CD14-positive monocyte (primary cell): Measurements from ENCODE around the gene DOHH. TPM values are rescaled to one million over a fixed set of nuclear protein-coding genes. Genes with fewer than 3 reads are reported as not detected.

ENCODE experiments used
- DNase-seq, 3 donors: peaks; one replicate each; pipeline ENCODE4 v3.0.0-alpha.2; 2011 to 2022
- H2AFZ ChIP-seq: 2 replicates; pipeline ENCODE4 v1.6.0; 2012; ENCODE audit warnings: mild to moderate bottlenecking, low read depth, low read length, inconsistent platforms; ENCODE audit not compliant: insufficient read depth, poor library complexity, severe bottlenecking
- H3K27ac ChIP-seq, 2 donors: 1 replicate in 1 of 2; 2 replicates in 1 of 2; pipeline ENCODE4 v1.5.1; 2012 to 2013; ENCODE audit warnings: low read length in 2 of 2, control low read depth in 1 of 2, inconsistent platforms in 1 of 2, low read depth in 1 of 2, mild to moderate bottlenecking in 1 of 2
- H3K27me3 ChIP-seq, 2 donors: one replicate each; pipeline versions ENCODE4 v1.6.0 to v1.6.1; 2011 to 2013; ENCODE audit warnings: low read length in 2 of 2; ENCODE audit not compliant: control insufficient read depth in 2 of 2, insufficient read depth in 2 of 2
- H3K36me3 ChIP-seq, 2 donors: replicated peaks in 1 of 2; 1 replicate in 1 of 2; 2 replicates in 1 of 2; pipeline versions ENCODE4 v1.5.1 to v1.6.1; 2012 to 2013; ENCODE audit warnings: low read length in 2 of 2, control low read depth in 1 of 2, inconsistent platforms in 1 of 2, mild to moderate bottlenecking in 1 of 2; ENCODE audit not compliant: insufficient read depth in 2 of 2, control insufficient read depth in 1 of 2
- H3K4me1 ChIP-seq, 2 donors: 1 replicate in 1 of 2; 2 replicates in 1 of 2; pipeline versions ENCODE4 v1.5.1 to v1.6.1; 2012 to 2013; ENCODE audit warnings: low read length in 2 of 2, control low read depth in 1 of 2, inconsistent platforms in 1 of 2, mild to moderate bottlenecking in 1 of 2, moderate library complexity in 1 of 2; ENCODE audit not compliant: insufficient read depth in 2 of 2, control insufficient read depth in 1 of 2
- H3K4me2 ChIP-seq: replicated peaks from 2 replicates; pipeline ENCODE3; 2012; ENCODE audit warnings: low read length, moderate library complexity, mild to moderate bottlenecking; ENCODE audit not compliant: poor library complexity, severe bottlenecking; ENCODE audit errors: extremely low read depth
- H3K4me3 ChIP-seq, 3 experiments: fragments of 200-600 bp in 1 of 3; sonication (generic) in 1 of 3; replicated peaks in 1 of 3; 1 replicate in 2 of 3; 2 replicates in 1 of 3; pipeline ENCODE4 v1.5.1; 2011 to 2013; ENCODE audit warnings: low read length in 3 of 3, mild to moderate bottlenecking in 3 of 3, control low read depth in 2 of 3, low read depth in 2 of 3, inconsistent platforms in 1 of 3, moderate library complexity in 1 of 3
- H3K79me2 ChIP-seq: 2 replicates; pipeline ENCODE4 v1.6.0; 2012; ENCODE audit warnings: mild to moderate bottlenecking, control low read depth, inconsistent platforms, low read length, moderate library complexity; ENCODE audit not compliant: insufficient read depth
- H3K9ac ChIP-seq: 2 replicates; pipeline ENCODE4 v1.6.0; 2017; ENCODE audit warnings: low read length, mild to moderate bottlenecking; ENCODE audit not compliant: insufficient read depth, poor library complexity, severe bottlenecking
- H3K9me3 ChIP-seq, 2 donors: replicated peaks in 1 of 2; 1 replicate in 1 of 2; 2 replicates in 1 of 2; pipeline versions ENCODE4 v1.5.1 to v1.6.1; 2012 to 2013; ENCODE audit warnings: low read length in 2 of 2, control low read depth in 1 of 2; ENCODE audit not compliant: control insufficient read depth in 1 of 2, insufficient read depth in 1 of 2
- H4K20me1 ChIP-seq: 2 replicates; pipeline ENCODE4 v1.6.0; 2012; ENCODE audit warnings: mild to moderate bottlenecking, low read length, control low read depth, moderate library complexity; ENCODE audit not compliant: insufficient read depth
- H3K27ac Mint-ChIP-seq, 7 donors: one replicate each; pipeline ENCODE4 v1.8.0; 2020; ENCODE audit warnings: mild to moderate bottlenecking in 7 of 7, mixed read lengths in 7 of 7, moderate library complexity in 6 of 7, inconsistent platforms in 2 of 7
- H3K27me3 Mint-ChIP-seq, 3 donors: one replicate each; pipeline ENCODE4 v1.8.0; 2021 to 2022; ENCODE audit warnings: low read depth in 3 of 3, mild to moderate bottlenecking in 3 of 3, mixed read lengths in 3 of 3, moderate library complexity in 3 of 3, inconsistent platforms in 1 of 3
- H3K36me3 Mint-ChIP-seq, 2 donors: one replicate each; pipeline ENCODE4 v1.8.0; 2020; ENCODE audit warnings: mixed read lengths in 2 of 2, inconsistent platforms in 1 of 2, mild to moderate bottlenecking in 1 of 2
- H3K4me1 Mint-ChIP-seq: one replicate; pipeline ENCODE4 v1.8.0; 2020; ENCODE audit warnings: mild to moderate bottlenecking, mixed read lengths
- H3K4me3 Mint-ChIP-seq, 2 donors: one replicate each; pipeline ENCODE4 v1.8.0; 2020; ENCODE audit warnings: mild to moderate bottlenecking in 2 of 2, mixed read lengths in 2 of 2, moderate library complexity in 1 of 2
- H3K9me3 Mint-ChIP-seq, 7 donors: one replicate each; pipeline ENCODE4 v1.8.0; 2020 to 2022; ENCODE audit warnings: mixed read lengths in 7 of 7, mild to moderate bottlenecking in 6 of 7, moderate library complexity in 6 of 7, inconsistent platforms in 2 of 7
- WGBS: methylation state at CpG from one replicate; pipeline ENCODE4 v1.1.5; 2013; ENCODE audit warnings: missing lambda C conversion rate; ENCODE audit not compliant: insufficient coverage; 5-methylcytosine and 5-hydroxymethylcytosine counted together
- intact Hi-C, 2 donors: fragments of 100-400 bp; cut with micrococcal nuclease; formaldehyde crosslinking; loops; one replicate each; pipeline versions ENCODE4 v1.15.0 to v1.15.1; 2023
- polyA plus RNA-seq, 3 donors: library from polyadenylated mRNA; depleted of rRNA in 1 of 3; unstranded in 2 of 3; stranded (reverse) in 1 of 3; fragments of 300-500 nt in 2 of 3; fragments of >200 nt in 1 of 3; fragmentation: Illumina TruSeq in 2 of 3; gene quantifications; 1 replicate in 2 of 3; 2 replicates in 1 of 3; pipeline ENCODE4 v1.2.3, GENCODE V29; 2012 to 2021
- TF ChIP-seq, protein P1 (sequence below): fragments of 200-600 bp; IDR thresholded peaks from one replicate; pipeline ENCODE4 v1.8.0; 2022; ENCODE audit warnings: antibody characterized with exemption, mild to moderate bottlenecking

The DOHH gene
- polyA plus RNA-seq, 3 donors = 3.7 to 4.2 (median 4.1) TPM

DNA sequence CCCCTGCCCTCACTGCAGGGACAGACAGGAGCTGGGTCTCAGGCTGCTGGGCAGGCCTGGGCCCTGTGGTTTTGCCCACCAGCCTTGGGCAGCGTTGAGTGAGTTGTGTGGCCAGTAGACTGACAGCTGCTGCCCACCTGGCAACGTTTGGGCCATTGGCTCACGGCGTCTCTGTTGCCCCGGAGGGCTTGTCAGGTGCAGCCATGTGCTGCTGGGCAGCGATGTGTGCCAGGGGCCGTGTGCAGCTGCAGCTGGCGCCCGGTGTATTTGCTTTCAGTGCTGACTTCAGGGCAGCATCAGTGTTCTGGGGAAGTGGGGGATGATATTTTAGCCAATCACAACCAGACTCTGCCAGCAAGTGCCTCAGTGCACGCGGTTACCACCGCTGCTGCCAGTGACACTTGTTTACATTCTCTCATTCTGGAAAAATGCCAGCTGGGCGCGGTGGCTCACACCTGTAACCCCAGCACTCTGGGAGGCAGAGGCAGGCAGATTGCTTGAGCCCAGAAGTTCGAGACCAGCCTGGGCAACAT, 16.3 kb upstream of the DOHH start:
- no peaks in the 10 kb centered on the region for H3K9me3 Mint-ChIP-seq
- H3K4me1 ChIP-seq = no peaks in the 10 kb centered on the region
- H3K27me3 ChIP-seq = no peaks in the 10 kb centered on the region
- 89% methylated on average over 13 of the region's 15 CpGs for WGBS
- H3K36me3 Mint-ChIP-seq = peaks cover 19 to 55% of the 10 kb centered on the region in 2 donors
- H3K36me3 ChIP-seq = peaks cover 26 to 47% of the 10 kb centered on the region in 2 donors
- no peak overlapping the region for H3K4me2 ChIP-seq
- peaks cover 100% of the 10 kb centered on the region for H3K79me2 ChIP-seq
- H3K27ac Mint-ChIP-seq = peak overlapping the region in 4 of 7 donors; percentile 19 to 57 (median 27)
- intact Hi-C loops = no loop called here
- H3K9me3 ChIP-seq = no peaks in the 10 kb centered on the region
- H4K20me1 ChIP-seq = peaks cover 100% of the 10 kb centered on the region
- DNase-seq = no peak
- H3K4me1 Mint-ChIP-seq = peaks cover 2% of the 10 kb centered on the region
- no peak overlapping the region for H3K4me3 ChIP-seq
- no peak overlapping the region for H3K9ac ChIP-seq
- H3K27me3 Mint-ChIP-seq = no peaks in the 10 kb centered on the region
- no peak overlapping the region for H3K27ac ChIP-seq
- H3K4me3 Mint-ChIP-seq = no peak overlapping the region
- TF ChIP-seq, protein P1, sequence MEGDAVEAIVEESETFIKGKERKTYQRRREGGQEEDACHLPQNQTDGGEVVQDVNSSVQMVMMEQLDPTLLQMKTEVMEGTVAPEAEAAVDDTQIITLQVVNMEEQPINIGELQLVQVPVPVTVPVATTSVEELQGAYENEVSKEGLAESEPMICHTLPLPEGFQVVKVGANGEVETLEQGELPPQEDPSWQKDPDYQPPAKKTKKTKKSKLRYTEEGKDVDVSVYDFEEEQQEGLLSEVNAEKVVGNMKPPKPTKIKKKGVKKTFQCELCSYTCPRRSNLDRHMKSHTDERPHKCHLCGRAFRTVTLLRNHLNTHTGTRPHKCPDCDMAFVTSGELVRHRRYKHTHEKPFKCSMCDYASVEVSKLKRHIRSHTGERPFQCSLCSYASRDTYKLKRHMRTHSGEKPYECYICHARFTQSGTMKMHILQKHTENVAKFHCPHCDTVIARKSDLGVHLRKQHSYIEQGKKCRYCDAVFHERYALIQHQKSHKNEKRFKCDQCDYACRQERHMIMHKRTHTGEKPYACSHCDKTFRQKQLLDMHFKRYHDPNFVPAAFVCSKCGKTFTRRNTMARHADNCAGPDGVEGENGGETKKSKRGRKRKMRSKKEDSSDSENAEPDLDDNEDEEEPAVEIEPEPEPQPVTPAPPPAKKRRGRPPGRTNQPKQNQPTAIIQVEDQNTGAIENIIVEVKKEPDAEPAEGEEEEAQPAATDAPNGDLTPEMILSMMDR = no peak
- no peak overlapping the region for H2AFZ ChIP-seq

DNA sequence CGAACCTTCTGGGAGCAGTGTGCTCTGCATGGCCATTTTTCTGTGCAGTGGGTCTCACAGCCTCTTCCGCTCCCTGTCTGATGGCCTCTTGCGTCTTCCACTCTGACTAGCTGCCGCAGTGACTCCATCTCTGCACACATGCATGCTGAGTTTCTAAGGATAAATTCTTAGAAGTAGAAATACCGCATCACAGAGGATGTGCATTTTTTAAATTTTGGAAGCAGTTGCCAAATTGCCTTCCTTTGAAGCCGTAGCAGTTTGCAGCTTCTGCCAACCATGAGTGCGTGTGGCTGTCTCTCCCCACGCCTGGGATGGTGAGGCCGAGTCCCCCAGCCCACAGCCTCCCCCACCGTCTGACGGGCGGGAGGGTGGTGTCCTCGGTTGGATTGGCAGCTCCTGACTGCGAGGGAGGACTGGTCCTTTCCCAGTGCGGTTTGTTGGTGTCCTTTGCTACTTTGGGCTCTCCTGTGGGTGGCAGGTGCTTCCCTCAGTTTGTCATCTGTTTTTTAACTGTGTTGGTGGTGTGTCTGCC, 15.5 kb upstream of the DOHH start:
- no peaks in the 10 kb centered on the region for H3K27me3 ChIP-seq
- Mint-ChIP-seq H3K27me3 (no peaks in the 10 kb centered on the region), H3K9me3 (no peaks in the 10 kb centered on the region), H3K4me1 (peaks cover 2% of the 10 kb centered on the region), H3K4me3 (no peak overlapping the region), H3K27ac (peak overlapping the region in 1 of 7 donors; percentile 22), H3K36me3 (peaks cover 19 to 53% of the 10 kb centered on the region in 2 donors)
- peaks cover 33 to 50% of the 10 kb centered on the region in 2 donors for H3K36me3 ChIP-seq
- WGBS = 92% methylated on average over 13 of the region's 15 CpGs
- H3K9me3 ChIP-seq = no peaks in the 10 kb centered on the region
- DNase-seq = no peak
- H3K4me2 ChIP-seq = no peak overlapping the region
- no peak overlapping the region for H3K4me3 ChIP-seq
- intact Hi-C loops = no loop called here
- H2AFZ ChIP-seq = no peak overlapping the region
- H3K79me2 ChIP-seq = peaks cover 100% of the 10 kb centered on the region
- H3K9ac ChIP-seq = no peak overlapping the region
- peaks cover 100% of the 10 kb centered on the region for H4K20me1 ChIP-seq
- H3K27ac ChIP-seq = no peak overlapping the region
- TF ChIP-seq, protein P1 = no peak
- H3K4me1 ChIP-seq = no peaks in the 10 kb centered on the region
